Stomach (tissue), 4 donors: ENCODE measurements around the gene ASXL2.

Experiments used
- CTCF ChIP-seq, 7 experiments: fragments of 450-650 bp in 4 of 7; fragments of 200-600 bp in 3 of 7; sonication (generic) in 3 of 7; IDR thresholded peaks; one replicate each; pipeline ENCODE4 v1.5.1; 2016 to 2019; ENCODE audit warnings: antibody characterized with exemption in 7 of 7, control low read depth in 2 of 7, mild to moderate bottlenecking in 1 of 7
- POLR2A ChIP-seq, 4 donors: fragments of 450-650 bp; IDR thresholded peaks; one replicate each; pipeline ENCODE4 v1.6.1; 2016; ENCODE audit warnings: antibody characterized with exemption in 4 of 4, control low read depth in 2 of 4, mild to moderate bottlenecking in 1 of 4, moderate library complexity in 1 of 4
- POLR2AphosphoS5 ChIP-seq, 3 donors: sonication (generic); formaldehyde crosslinking; IDR thresholded peaks; one replicate each; pipeline ENCODE4 v1.6.1; 2016; ENCODE audit warnings: antibody characterized with exemption in 3 of 3

DNA sequence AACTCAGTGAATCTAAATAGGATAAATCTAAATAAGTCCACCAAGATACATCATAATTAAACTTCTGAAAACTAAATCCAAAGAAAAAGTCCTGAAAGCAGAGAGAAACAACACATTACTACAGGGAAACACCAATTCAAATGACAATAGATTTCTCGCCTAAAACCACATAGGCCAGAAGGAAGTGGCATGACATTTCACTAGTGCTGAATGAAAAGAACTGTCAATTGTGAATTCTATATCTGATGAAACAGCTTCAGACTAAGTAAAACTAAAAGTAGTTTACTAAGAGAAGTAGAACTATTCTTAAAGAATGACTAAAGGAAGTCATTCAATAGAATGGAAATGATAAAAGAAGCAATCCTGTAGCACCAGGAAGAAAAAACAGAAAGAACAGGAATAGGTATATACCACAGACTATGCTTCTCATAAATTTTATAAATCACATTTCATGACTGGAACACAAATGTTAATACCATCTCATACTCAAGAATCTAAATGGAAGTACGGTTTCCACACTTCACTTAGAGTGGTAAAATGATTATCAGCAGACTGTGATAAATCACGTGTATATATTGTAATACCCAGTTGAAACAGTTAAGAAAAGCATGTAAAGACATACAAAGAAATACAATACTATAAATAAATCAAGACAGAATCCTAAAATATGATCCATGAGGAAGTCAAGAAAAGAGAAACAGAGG, 46.4 kb downstream of the ASXL2 start:
- TF ChIP-seq CTCF (IDR thresholded peaks at IDR 0.05) (no peak), POLR2AphosphoS5 (IDR thresholded peaks at IDR 0.05) (no peak), POLR2A (IDR thresholded peaks at IDR 0.05) (no peak)
